ENCODE measurements around the gene GTPBP2.

DNA sequence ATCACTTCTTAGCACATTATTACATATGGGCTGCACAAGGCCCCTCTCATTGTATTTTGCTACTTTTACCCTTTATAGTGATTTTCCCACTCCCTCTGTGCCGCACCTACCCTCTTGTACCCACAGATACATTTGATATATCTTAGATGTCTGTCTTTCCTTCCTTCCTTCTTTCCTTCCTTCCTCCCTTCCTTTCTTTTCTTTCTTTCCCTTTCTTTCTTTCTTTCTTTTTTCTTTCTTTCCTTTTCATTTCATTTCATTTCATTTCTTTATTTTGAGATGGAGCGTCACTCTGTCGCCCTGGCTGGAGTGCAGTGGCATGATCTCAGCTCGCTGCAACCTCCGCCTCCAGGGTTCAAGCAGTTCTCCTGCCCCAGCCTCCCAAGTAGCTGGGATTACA lies 40.9 kb downstream of the GTPBP2 start:
- TF ChIP-seq SIN3A (IDR thresholded peaks at IDR 0.05; ENCODE audit: borderline replicate concordance, insufficient read depth, low read depth, low read length): no peak
- TF ChIP-seq, protein P1, sequence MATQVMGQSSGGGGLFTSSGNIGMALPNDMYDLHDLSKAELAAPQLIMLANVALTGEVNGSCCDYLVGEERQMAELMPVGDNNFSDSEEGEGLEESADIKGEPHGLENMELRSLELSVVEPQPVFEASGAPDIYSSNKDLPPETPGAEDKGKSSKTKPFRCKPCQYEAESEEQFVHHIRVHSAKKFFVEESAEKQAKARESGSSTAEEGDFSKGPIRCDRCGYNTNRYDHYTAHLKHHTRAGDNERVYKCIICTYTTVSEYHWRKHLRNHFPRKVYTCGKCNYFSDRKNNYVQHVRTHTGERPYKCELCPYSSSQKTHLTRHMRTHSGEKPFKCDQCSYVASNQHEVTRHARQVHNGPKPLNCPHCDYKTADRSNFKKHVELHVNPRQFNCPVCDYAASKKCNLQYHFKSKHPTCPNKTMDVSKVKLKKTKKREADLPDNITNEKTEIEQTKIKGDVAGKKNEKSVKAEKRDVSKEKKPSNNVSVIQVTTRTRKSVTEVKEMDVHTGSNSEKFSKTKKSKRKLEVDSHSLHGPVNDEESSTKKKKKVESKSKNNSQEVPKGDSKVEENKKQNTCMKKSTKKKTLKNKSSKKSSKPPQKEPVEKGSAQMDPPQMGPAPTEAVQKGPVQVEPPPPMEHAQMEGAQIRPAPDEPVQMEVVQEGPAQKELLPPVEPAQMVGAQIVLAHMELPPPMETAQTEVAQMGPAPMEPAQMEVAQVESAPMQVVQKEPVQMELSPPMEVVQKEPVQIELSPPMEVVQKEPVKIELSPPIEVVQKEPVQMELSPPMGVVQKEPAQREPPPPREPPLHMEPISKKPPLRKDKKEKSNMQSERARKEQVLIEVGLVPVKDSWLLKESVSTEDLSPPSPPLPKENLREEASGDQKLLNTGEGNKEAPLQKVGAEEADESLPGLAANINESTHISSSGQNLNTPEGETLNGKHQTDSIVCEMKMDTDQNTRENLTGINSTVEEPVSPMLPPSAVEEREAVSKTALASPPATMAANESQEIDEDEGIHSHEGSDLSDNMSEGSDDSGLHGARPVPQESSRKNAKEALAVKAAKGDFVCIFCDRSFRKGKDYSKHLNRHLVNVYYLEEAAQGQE (IDR thresholded peaks at IDR 0.05; ENCODE audit: insufficient read depth in 1 of 2, low read depth in 2 of 2, low read length in 1 of 2): no peak
